PC-9 (cell line): ENCODE data around the gene PXDN. TPM values are rescaled to one million over a fixed set of nuclear protein-coding genes. Genes with fewer than 3 reads are reported as not detected.

ENCODE experiments used
- BruUV-seq: library from RNA; stranded (reverse); fragments of 400-500 nt; replicated peaks from 2 replicates; lab custom pipeline; 2021; lab: Mats Ljungman, UMichigan
- CTCF ChIA-PET: fragments of 300-600 bp; sonication (Branson Sonifier 250); formaldehyde crosslinking; loops from one replicate; lab custom pipeline; 2022; ENCODE audit warnings: antibody characterized with exemption; lab: Charles Lee
- POLR2A ChIA-PET: fragments of 300-600 bp; sonication (Branson Sonifier 250); formaldehyde crosslinking; loops from one replicate; lab custom pipeline; 2022; ENCODE audit warnings: antibody characterized with exemption; ENCODE audit not compliant: unreplicated experiment; lab: Charles Lee
- DNase-seq, 2 experiments: peaks; one replicate each; pipeline versions ENCODE4 v3.0.0 to v3.0.0-alpha.2; 2015 to 2022; ENCODE audit warnings: mixed read lengths in 1 of 2
- H2AFZ ChIP-seq: fragments of 200-600 bp; sonication (generic); 2 replicates; pipeline ENCODE4 v1.8.1; 2017; ENCODE audit warnings: antibody characterized with exemption
- H3F3A ChIP-seq: fragments of 200-600 bp; sonication (generic); 2 replicates; pipeline ENCODE4 v1.8.1; 2017; ENCODE audit warnings: antibody characterized with exemption, mild to moderate bottlenecking, low read depth; ENCODE audit not compliant: insufficient read depth
- H3K27ac ChIP-seq: fragments of 200-600 bp; sonication (generic); 2 replicates; pipeline ENCODE4 v1.6.1; 2016; ENCODE audit warnings: mixed run types
- H3K27me3 ChIP-seq: fragments of 200-600 bp; sonication (generic); 2 replicates; pipeline ENCODE4 v1.6.1; 2016; ENCODE audit warnings: low read depth, mixed run types; ENCODE audit not compliant: insufficient read depth
- H3K36me3 ChIP-seq: fragments of 200-600 bp; sonication (generic); 2 replicates; pipeline ENCODE4 v1.6.1; 2016; ENCODE audit warnings: low read depth, mixed run types
- H3K4me1 ChIP-seq: fragments of 200-600 bp; sonication (generic); replicated peaks from 2 replicates; pipeline ENCODE4 v1.6.1; 2016; ENCODE audit warnings: mixed run types; ENCODE audit not compliant: insufficient read depth
- H3K4me2 ChIP-seq: fragments of 200-600 bp; sonication (generic); 2 replicates; pipeline ENCODE4 v1.6.1; 2017; ENCODE audit warnings: mixed run types
- H3K4me3 ChIP-seq: fragments of 200-600 bp; sonication (generic); 2 replicates; pipeline ENCODE4 v1.6.1; 2016; ENCODE audit warnings: mixed run types
- H3K79me2 ChIP-seq: fragments of 200-600 bp; sonication (generic); 2 replicates; pipeline ENCODE4 v1.6.1; 2017; ENCODE audit warnings: low read depth, mixed run types
- H3K9me2 ChIP-seq: fragments of 200-600 bp; sonication (generic); 2 replicates; pipeline ENCODE4 v1.8.1; 2017; ENCODE audit warnings: mild to moderate bottlenecking; ENCODE audit not compliant: insufficient read depth
- H3K9me3 ChIP-seq: fragments of 200-600 bp; sonication (generic); 2 replicates; pipeline ENCODE4 v1.8.1; 2016; ENCODE audit warnings: low read depth; ENCODE audit not compliant: insufficient read depth
- H4K20me1 ChIP-seq: fragments of 200-600 bp; sonication (generic); 2 replicates; pipeline ENCODE4 v1.8.1; 2017; ENCODE audit not compliant: insufficient read depth
- CTCF ChIP-seq: fragments of 200-600 bp; sonication (generic); conservative IDR thresholded peaks from 2 replicates; pipeline ENCODE4 v1.6.1; 2017; ENCODE audit warnings: mixed run types, antibody characterized with exemption, mild to moderate bottlenecking, moderate library complexity
- EZH2 ChIP-seq: fragments of 200-600 bp; sonication (generic); IDR thresholded peaks from 2 replicates; pipeline ENCODE4 v1.8.0; 2017; ENCODE audit warnings: antibody characterized with exemption, low read depth
- intact Hi-C: fragments of 100-400 bp; cut with micrococcal nuclease; formaldehyde crosslinking; loops from one replicate; pipeline ENCODE4 v1.10.0; 2022; ENCODE audit not compliant: unreplicated experiment
- total RNA-seq: library from RNA; stranded (reverse); gene quantifications from 2 replicates; pipeline ENCODE4 v1.2.3, GENCODE V29; 2021

PXDN gene
- total RNA-seq, 1 experiment from 2014 or later = 91.1 TPM

- POLR2A ChIA-PET = interaction anchor here (0.6 kb wide), 1 partner anchor 10 kb away, joined by 5 read pairs; no protein-coding TSS in a partner anchor
- no TSS peak for BruUV-seq
- H3K27ac ChIP-seq = no peak overlapping the region
- H3K4me3 ChIP-seq = no peak overlapping the region
- DNase-seq = no peak
- no peaks in the 10 kb centered on the region for H3F3A ChIP-seq
- CTCF ChIA-PET = no interaction called here
- TF ChIP-seq EZH2 (no peak), CTCF (no peak)
- H3K36me3 ChIP-seq = no peaks in the 10 kb centered on the region
- H4K20me1 ChIP-seq = 0 out of 2 replicates have a peak, but pooled peaks cover 5% of the 10 kb centered on the region
- H2AFZ ChIP-seq = no peak overlapping the region
- H3K4me2 ChIP-seq = 0 out of 2 replicates have a peak overlapping the region, but pooled peaks have one; percentile 11
- no peaks in the 10 kb centered on the region for H3K9me3 ChIP-seq
- intact Hi-C loops = loop anchor here (5.0 kb wide), 1 partner anchor 154 kb away; no protein-coding TSS in a partner anchor
- H3K27me3 ChIP-seq = peaks cover 10% of the 10 kb centered on the region; the same call in 1 of the 2 replicates
- peaks cover 13% of the 10 kb centered on the region for H3K4me1 ChIP-seq
- H3K79me2 ChIP-seq = peaks cover 66% of the 10 kb centered on the region
- H3K9me2 ChIP-seq = no peaks in the 10 kb centered on the region
Measured at GRCh38 chr2:1740716-1741589, 3.4 kb downstream of the PXDN start.

- Histone ChIP-seq H3K27ac (no peak overlapping the region), H4K20me1 (0 out of 2 replicates have a peak, but pooled peaks cover 5% of the 10 kb centered on the region), H3K9me2 (no peaks in the 10 kb centered on the region), H2AFZ (no peak overlapping the region), H3K27me3 (peaks cover 10% of the 10 kb centered on the region; the same call in 1 of the 2 replicates), H3K79me2 (peaks cover 72% of the 10 kb centered on the region), H3K36me3 (no peaks in the 10 kb centered on the region), H3K9me3 (no peaks in the 10 kb centered on the region), H3K4me1 (peaks cover 13% of the 10 kb centered on the region), H3K4me2 (no peak overlapping the region), H3K4me3 (no peak overlapping the region), H3F3A (no peaks in the 10 kb centered on the region)
- intact Hi-C loops = loop anchor here (5.0 kb wide), 1 partner anchor 153 kb away; no protein-coding TSS in a partner anchor
- TF ChIP-seq EZH2 (no peak), CTCF (no peak)
- BruUV-seq = no TSS peak
- POLR2A ChIA-PET = no interaction called here
- no peak for DNase-seq
- CTCF ChIA-PET = no interaction called here
Measured at GRCh38 chr2:1739961-1740715, 4.2 kb downstream of the PXDN start.

GRCh38 chr2:1739322-1739957 lies 4.9 kb downstream of the PXDN start:
- H3K4me2 ChIP-seq = no peak overlapping the region
- H2AFZ ChIP-seq = no peak overlapping the region
- no peak overlapping the region for H3K4me3 ChIP-seq
- H4K20me1 ChIP-seq = 0 out of 2 replicates have a peak, but pooled peaks cover 5% of the 10 kb centered on the region
- BruUV-seq = no TSS peak
- no peaks in the 10 kb centered on the region for H3K36me3 ChIP-seq
- no peaks in the 10 kb centered on the region for H3F3A ChIP-seq
- H3K4me1 ChIP-seq = peaks cover 13% of the 10 kb centered on the region
- no peak for TF ChIP-seq CTCF
- no peak for TF ChIP-seq EZH2
- POLR2A ChIA-PET = no interaction called here
- H3K79me2 ChIP-seq = peaks cover 69% of the 10 kb centered on the region
- no peaks in the 10 kb centered on the region for H3K9me3 ChIP-seq
- H3K27me3 ChIP-seq = peaks cover 10% of the 10 kb centered on the region; the same call in 1 of the 2 replicates
- H3K9me2 ChIP-seq = no peaks in the 10 kb centered on the region
- intact Hi-C loops = no loop called here
- CTCF ChIA-PET = interaction anchor here (0.6 kb wide), 1 partner anchor 63 kb away, joined by 5 read pairs; no protein-coding TSS in a partner anchor
- H3K27ac ChIP-seq = no peak overlapping the region
- DNase-seq = peak in 1 of 2 experiments; percentile 20
